Measurements from ENCODE around the gene DTHD1.

The DTHD1 gene

GRCh38 chr4:36281384-36282106 is at the start of gene DTHD1:
TSS of gene DTHD1 (plus strand) at chr4:36281616. CDS start at chr4:36281759, 143 bp downstream.
- no peak for DNase-seq (ENCODE audit: low read depth)

GRCh38 chr4:36233567-36234266 is 47.7 kb upstream of the DTHD1 start:
- no peak for DNase-seq (ENCODE audit: low read depth)

GRCh38 chr4:36235306-36235705 is 46.1 kb upstream of the DTHD1 start:
- no peak for DNase-seq (ENCODE audit: low read depth)

DNA sequence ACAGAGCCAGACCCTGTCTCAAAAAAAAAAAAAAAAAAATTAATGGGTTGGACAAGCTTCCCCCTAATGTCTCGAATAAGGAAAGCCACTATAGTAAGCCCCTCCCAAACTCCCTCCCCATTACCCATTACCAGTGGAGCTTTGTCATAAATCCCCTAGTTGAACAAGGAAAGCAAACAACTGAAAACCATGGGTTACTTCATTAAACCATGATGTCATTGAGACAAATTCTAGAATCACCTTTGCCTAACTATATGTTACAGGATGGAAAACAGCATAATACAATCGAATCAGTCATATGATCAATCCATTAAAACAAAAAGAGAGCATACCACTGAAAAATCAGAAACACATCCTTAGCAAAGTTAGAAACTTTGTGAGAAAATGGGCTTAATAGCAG is 45.3 kb upstream of the DTHD1 start:
- no peak for DNase-seq (ENCODE audit: low read depth)

- no peak for DNase-seq (ENCODE audit: low read depth)
Measured at GRCh38 chr4:36237366-36238313, 43.8 kb upstream of the DTHD1 start.

DNA sequence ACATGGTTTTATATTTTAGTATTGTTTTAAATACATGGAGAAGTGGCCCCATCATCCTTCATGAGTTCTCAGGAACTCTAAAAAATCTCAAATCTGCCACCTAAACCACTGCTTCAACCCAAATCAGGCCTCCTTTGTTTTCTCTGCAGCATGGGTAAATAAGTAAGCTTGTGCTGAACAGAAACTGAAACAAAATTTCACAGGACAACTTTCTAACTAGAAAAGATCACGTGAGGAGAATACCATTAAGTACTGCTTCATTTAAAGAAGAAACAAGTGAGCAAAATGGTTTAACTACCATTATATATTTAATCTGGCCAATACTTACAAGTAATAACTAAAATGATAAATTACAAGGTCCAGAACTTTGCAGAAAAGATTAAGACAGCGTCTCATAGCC is 39.6 kb upstream of the DTHD1 start:
- DNase-seq (ENCODE audit: low read depth): no peak

GRCh38 chr4:36242629-36243354 is 38.6 kb upstream of the DTHD1 start:
- DNase-seq (ENCODE audit: low read depth): no peak

- no peak for DNase-seq (ENCODE audit: low read depth)
Measured at GRCh38 chr4:36243355-36244256, 37.8 kb upstream of the DTHD1 start.

- DNase-seq (ENCODE audit: low read depth): peak; percentile 48
Measured at GRCh38 chr4:36244257-36245082, 36.9 kb upstream of the DTHD1 start, which contains the start of gene ARAP2. TSS of gene ARAP2 (minus strand) at chr4:36244514. CDS start at chr4:36229486, 15,028 bp downstream.

DNA sequence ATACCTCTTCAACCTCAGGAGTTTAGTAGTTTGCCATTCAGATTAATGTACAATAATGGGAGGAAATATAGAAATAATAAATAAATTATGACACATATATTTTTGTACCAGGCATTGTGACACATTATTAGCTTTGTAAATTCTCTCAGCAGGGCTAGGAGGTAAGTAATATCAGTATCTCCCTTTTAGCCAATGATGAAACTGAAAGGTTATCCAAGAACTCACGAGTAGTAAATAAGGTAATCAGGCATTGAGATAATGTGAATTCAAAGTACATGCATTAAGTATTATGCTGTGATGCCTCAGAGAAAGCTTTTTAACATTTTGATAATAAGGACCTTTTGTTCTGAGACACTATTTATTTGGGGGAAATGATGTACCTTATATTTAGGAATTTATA is 31.8 kb upstream of the DTHD1 start:
- no peak for DNase-seq (ENCODE audit: low read depth)

DNA sequence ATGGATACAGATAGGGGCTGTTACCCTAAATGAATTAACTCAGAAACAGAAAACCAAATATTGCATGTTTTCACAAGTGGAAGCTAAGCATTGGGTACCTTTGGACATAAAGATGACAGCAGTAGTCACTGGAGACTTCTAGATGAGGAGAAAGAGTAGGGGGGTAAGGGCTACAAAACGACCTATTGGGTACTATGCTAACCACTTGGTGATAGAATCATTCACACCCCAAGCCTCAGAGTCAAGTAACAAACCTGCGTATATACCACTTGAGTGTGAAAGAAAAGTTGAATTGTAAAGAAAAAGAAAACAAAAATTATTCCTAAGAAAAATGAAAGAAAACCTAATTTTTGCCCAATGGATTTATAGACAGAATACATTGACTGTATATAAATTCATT is 29.4 kb upstream of the DTHD1 start:
- DNase-seq (ENCODE audit: low read depth): no peak

DNA sequence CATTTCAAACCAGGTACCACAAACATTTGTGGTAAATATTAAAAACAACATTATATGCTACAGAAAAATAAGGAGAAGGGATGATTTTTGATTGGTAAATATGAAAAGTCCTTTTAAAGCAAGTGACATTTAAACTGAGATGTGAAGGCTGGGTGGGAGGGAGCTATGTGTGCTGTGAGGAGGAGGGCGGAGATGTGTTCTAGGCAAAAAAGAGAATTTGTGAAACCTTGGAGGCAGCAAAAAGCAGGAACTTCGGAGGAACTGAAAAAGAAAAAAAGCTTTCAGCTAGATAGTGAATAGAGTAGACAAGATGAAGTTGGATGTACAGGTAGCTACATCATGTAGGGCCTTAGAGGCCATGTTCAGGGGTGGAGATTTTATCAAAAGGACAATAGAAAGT is 27.0 kb upstream of the DTHD1 start:
- no peak for DNase-seq (ENCODE audit: low read depth)

- peak; percentile 22 for DNase-seq (ENCODE audit: low read depth)
Measured at GRCh38 chr4:36255577-36255976, 25.8 kb upstream of the DTHD1 start.

DNA sequence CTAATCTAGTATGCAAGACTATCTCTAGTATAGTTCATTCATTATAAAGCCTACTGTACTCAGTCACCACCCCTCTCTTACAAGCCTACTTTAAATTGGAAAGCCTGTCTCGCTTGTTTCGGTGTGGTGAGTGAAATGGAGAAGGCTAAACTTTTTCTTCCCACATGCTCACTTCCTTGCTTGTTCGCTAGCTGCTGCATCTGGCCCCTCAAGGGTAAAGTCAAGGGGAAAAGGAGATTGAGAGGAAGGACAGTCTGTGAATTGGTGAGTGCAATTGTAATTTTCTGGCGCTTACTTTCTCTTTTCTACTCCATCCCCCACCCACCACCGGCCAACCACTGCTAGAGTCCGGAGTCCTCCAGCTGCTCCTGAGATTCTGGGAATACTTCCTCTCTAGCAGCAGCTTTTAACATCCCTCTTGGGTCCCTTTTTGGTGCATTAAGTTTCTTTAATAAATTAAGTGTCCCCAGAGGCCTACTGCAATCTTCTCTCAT is 25.0 kb upstream of the DTHD1 start:
- no peak for DNase-seq (ENCODE audit: low read depth)

- DNase-seq (ENCODE audit: low read depth): no peak
Measured at GRCh38 chr4:36260731-36261130, 20.7 kb upstream of the DTHD1 start.

- DNase-seq (ENCODE audit: low read depth): no peak
Measured at GRCh38 chr4:36264207-36264826, 17.1 kb upstream of the DTHD1 start.

GRCh38 chr4:36267486-36268268 is 13.7 kb upstream of the DTHD1 start:
- no peak for DNase-seq (ENCODE audit: low read depth)

DNA sequence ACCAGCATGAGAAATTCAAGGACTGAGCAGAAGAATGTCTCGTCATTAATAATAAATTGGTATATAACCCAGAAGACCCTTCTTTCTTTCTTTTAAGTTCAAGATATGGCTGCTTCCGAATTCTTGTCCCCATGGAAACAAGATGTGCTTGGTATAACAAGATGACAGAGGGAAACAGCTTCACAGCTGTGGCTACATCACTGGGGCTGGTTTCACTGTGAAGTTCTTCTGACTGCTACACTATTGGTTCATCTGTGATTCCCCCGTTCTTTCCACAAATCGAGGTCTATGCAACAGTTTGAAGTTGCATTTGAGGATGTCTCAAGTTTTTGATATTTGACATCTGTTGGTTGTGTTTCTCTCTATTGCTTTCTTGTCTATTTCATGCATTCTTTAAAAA is 12.3 kb upstream of the DTHD1 start:
- DNase-seq (ENCODE audit: low read depth): no peak
